Measurements from ENCODE around the gene PDE5A.
A peak's percentile ranks its signal among the peaks of the same experiment; 100 is the strongest.
"Not testable (repeated sequence)": the region's sequence is repeated elsewhere in the genome, so short reads cannot be mapped to it uniquely, and the experiment has no call there.

PDE5A gene

DNA sequence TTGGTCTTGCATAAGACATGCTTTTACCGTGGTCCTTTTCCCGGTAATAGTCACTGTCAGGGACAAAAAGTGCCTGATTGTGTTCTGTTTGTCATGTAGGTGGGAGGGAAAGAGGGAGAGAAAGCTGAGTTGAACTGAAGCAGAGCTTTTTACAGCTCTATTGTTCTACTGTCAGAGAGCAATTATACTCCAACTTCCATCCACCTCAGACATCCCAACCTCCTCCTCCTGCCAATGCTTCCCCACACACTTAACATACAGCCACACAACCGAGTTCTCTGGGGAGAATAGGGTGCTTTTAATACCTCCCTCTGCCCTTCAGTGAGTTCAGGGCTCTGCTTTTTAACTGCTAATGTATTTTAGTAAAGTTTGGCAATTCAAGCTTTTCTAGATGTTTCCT lies 159.6 kb downstream of the PDE5A start:
- not testable (repeated sequence) for DNase-seq

- DNase-seq = peak; percentile 1 to 15
Observed at GRCh38 chr4:119462733-119463132, 165.9 kb downstream of the PDE5A start.

DNA sequence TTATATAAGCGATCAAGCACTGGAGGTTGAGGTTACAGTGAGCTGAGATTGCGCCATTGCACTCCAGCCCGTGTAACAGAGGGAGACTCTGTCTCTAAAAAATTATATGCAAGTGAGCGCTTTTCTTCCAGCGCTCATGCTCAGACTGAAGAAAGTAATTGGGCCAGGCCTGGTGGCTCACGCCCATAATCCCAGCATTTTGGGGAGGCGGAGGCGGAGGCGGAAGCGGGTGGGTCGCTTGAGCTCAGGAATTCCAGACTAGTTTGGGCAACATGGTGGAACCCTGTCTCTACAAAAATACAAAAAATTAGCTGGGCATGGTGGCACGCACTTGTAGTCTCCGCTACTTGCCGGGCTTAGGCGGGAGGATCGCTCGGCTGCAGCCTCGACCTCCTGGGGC lies 172.9 kb downstream of the PDE5A start:
- not testable (repeated sequence) for DNase-seq

GRCh38 chr4:119454491-119455270 lies 173.9 kb downstream of the PDE5A start:
- peak; percentile 69 to 70 for DNase-seq

GRCh38 chr4:119454151-119454490 lies 174.5 kb downstream of the PDE5A start:
- not testable (repeated sequence) for DNase-seq

DNA sequence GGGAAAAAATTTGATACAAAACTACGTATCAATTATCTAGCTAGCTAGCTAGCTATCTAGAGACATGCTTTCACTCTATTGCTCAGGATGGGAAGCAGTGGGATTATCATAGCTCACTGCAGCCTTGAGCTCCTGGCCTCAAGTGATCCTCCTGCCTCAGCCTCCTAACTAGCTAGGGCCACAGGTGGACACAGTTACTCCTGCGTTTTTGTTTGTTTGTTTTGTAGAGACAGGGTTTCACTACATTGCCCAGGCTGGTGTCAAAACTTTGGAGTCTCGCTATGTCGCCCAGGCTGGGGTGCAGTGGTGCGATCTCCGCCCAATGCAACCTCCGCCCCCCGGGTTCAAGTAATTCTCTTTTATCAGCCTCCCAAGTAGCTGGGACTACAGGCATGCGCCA lies 175.3 kb downstream of the PDE5A start:
- DNase-seq = not testable (repeated sequence)

- not testable (repeated sequence) for DNase-seq
Observed at GRCh38 chr4:119449851-119450250, 178.8 kb downstream of the PDE5A start.
